GM21515 (cell line): Measurements from ENCODE around the gene PRSS27.
"Not testable (repeated sequence)": the region's sequence is repeated elsewhere in the genome, so short reads cannot be mapped to it uniquely, and the experiment has no call there.

Experiments
- ATAC-seq: cut with Tn5 transposase; IDR thresholded peaks from one replicate; pipeline ENCODE4 v1.9.1; 2021; ENCODE audit not compliant: unreplicated experiment

Gene PRSS27

GRCh38 chr16:2728034-2728433 lies 8.0 kb upstream of the PRSS27 start:
- no peak for ATAC-seq

- no peak for ATAC-seq
These were observed 6.9 kb upstream of the PRSS27 start for GRCh38 chr16:2726923-2727322.

- ATAC-seq = no peak
These were observed 4.9 kb upstream of the PRSS27 start for GRCh38 chr16:2724816-2725348.

GRCh38 chr16:2724088-2724676 lies 4.2 kb upstream of the PRSS27 start:
- no peak for ATAC-seq

GRCh38 chr16:2721634-2722173 lies 1.7 kb upstream of the PRSS27 start:
- not testable (repeated sequence) for ATAC-seq

GRCh38 chr16:2720719-2721633 lies 952 bp upstream of the PRSS27 start:
- ATAC-seq = peak; percentile 73

- no peak for ATAC-seq
These were observed 528 bp downstream of the PRSS27 start for GRCh38 chr16:2719328-2720063.

- ATAC-seq = no peak
These were observed 2.4 kb downstream of the PRSS27 start for GRCh38 chr16:2717383-2718263.

GRCh38 chr16:2716948-2717347 lies 3.1 kb downstream of the PRSS27 start:
- no peak for ATAC-seq

GRCh38 chr16:2715966-2716885 lies 3.8 kb downstream of the PRSS27 start:
- ATAC-seq = no peak

GRCh38 chr16:2715519-2715918 lies 4.5 kb downstream of the PRSS27 start:
- ATAC-seq = no peak

- no peak for ATAC-seq
These were observed 5.0 kb downstream of the PRSS27 start for GRCh38 chr16:2715064-2715463.

GRCh38 chr16:2713985-2714774 lies 5.8 kb downstream of the PRSS27 start:
- no peak for ATAC-seq

GRCh38 chr16:2713523-2713922 lies 6.5 kb downstream of the PRSS27 start:
- no peak for ATAC-seq

- no peak for ATAC-seq
These were observed 7.5 kb downstream of the PRSS27 start for GRCh38 chr16:2712546-2712945.

GRCh38 chr16:2712063-2712441 lies 8.0 kb downstream of the PRSS27 start:
- ATAC-seq = no peak

- ATAC-seq = no peak
These were observed 8.5 kb downstream of the PRSS27 start for GRCh38 chr16:2711370-2712062.

- ATAC-seq = no peak
These were observed 9.3 kb downstream of the PRSS27 start for GRCh38 chr16:2710711-2711231.
